ENCODE results near the gene FEZF1.

GRCh38 chr7:122261442-122261841 is 43.1 kb downstream of the FEZF1 start:
- TF ChIP-seq CTCF (IDR thresholded peaks at IDR 0.05) (no peak), POLR2A (IDR thresholded peaks at IDR 0.05) (no peak)
